ENCODE measurements around the gene CHM.

The CHM gene

GRCh38 chrX:85903692-85904471 is 143.5 kb downstream of the CHM start:
- no peak for DNase-seq

- DNase-seq: no peak
These were observed 149.8 kb downstream of the CHM start for GRCh38 chrX:85897362-85898126.

- DNase-seq: no peak
These were observed 164.8 kb downstream of the CHM start for GRCh38 chrX:85882601-85883000.

- DNase-seq: no peak
These were observed 176.8 kb downstream of the CHM start for GRCh38 chrX:85870585-85870984.

- DNase-seq: no peak
These were observed 182.0 kb downstream of the CHM start for GRCh38 chrX:85865324-85865723.

GRCh38 chrX:85859426-85859825 is 187.9 kb downstream of the CHM start:
- no peak for DNase-seq

GRCh38 chrX:85851418-85851817 is 195.9 kb downstream of the CHM start:
- no peak for DNase-seq

GRCh38 chrX:85836868-85837267 is 210.5 kb downstream of the CHM start:
- no peak for DNase-seq

GRCh38 chrX:85828771-85829170 is 218.6 kb downstream of the CHM start:
- DNase-seq: no peak

- no peak for DNase-seq
These were observed 232.1 kb downstream of the CHM start for GRCh38 chrX:85815203-85815751.
